Measurements from ENCODE around the gene LSR. TPM values are rescaled to one million over a fixed set of nuclear protein-coding genes. Genes with fewer than 3 reads are reported as not detected.
"Not testable (repeated sequence)": the region's sequence is repeated elsewhere in the genome, so short reads cannot be mapped to it uniquely, and the experiment has no call there.

Gene LSR
- total RNA-seq, 3 donors from 2014 or later (not counting 1 experiment from before 2014, with no cell fraction given): 3.4 to 6.9 (median 6.7) TPM

GRCh38 chr19:35285095-35285449, 36.3 kb downstream of the LSR start:
- H3K36me3 ChIP-seq (ENCODE audit: control insufficient read depth, insufficient read depth, low read length): no peaks in the 10 kb centered on the region
- H3K36me3 Mint-ChIP-seq: no peaks in the 10 kb centered on the region

GRCh38 chr19:35285465-35285864, 36.7 kb downstream of the LSR start:
- H3K27me3 ChIP-seq (ENCODE audit: control insufficient read depth, insufficient read depth, low read length); intact Hi-C loops (cut with micrococcal nuclease): not testable (repeated sequence)

More at GRCh38 chr19:35285095-35285449, 36.3 kb downstream of the LSR start:
- no peak for ATAC-seq
- H3K27ac Mint-ChIP-seq: no peak overlapping the region
- H3K4me1 Mint-ChIP-seq: no peaks in the 10 kb centered on the region
- H3K4me3 Mint-ChIP-seq: no peak overlapping the region
- H3K4me1 ChIP-seq (ENCODE audit: control insufficient read depth, insufficient read depth, low read length): peaks cover 10% of the 10 kb centered on the region
- no peak for DNase-seq
- peaks cover 8 to 24% of the 10 kb centered on the region in 2 donors for H3K27me3 Mint-ChIP-seq (ENCODE audit: low read depth in 2 of 2)
- H3K4me3 ChIP-seq (ENCODE audit: low read length): no peak overlapping the region
- TF ChIP-seq CTCF (IDR thresholded peaks at IDR 0.05): no peak
- H3K9me3 ChIP-seq (ENCODE audit: control insufficient read depth, insufficient read depth, low read length): no peaks in the 10 kb centered on the region
- intact Hi-C loops (cut with micrococcal nuclease): no loop called here
- no peaks in the 10 kb centered on the region for H3K9me3 Mint-ChIP-seq
- no peaks in the 10 kb centered on the region for H3K27me3 ChIP-seq (ENCODE audit: control insufficient read depth, insufficient read depth, low read length)
- no peak overlapping the region for H3K27ac ChIP-seq (ENCODE audit: low read length)
- WGBS (ENCODE audit: insufficient coverage): 56% methylated on average over 1 of the region's 1 CpG

GRCh38 chr19:35286101-35286500, 37.3 kb downstream of the LSR start:
- H3K4me1 ChIP-seq (ENCODE audit: control insufficient read depth, insufficient read depth, low read length); H3K36me3 ChIP-seq (ENCODE audit: control insufficient read depth, insufficient read depth, low read length); H3K36me3 Mint-ChIP-seq; DNase-seq; H3K27me3 ChIP-seq (ENCODE audit: control insufficient read depth, insufficient read depth, low read length); H3K27ac Mint-ChIP-seq; H3K4me3 Mint-ChIP-seq; H3K4me3 ChIP-seq (ENCODE audit: low read length); intact Hi-C loops (cut with micrococcal nuclease); H3K9me3 Mint-ChIP-seq; H3K27ac ChIP-seq (ENCODE audit: low read length); ATAC-seq; H3K9me3 ChIP-seq (ENCODE audit: control insufficient read depth, insufficient read depth, low read length); H3K4me1 Mint-ChIP-seq: not testable (repeated sequence)
- H3K27me3 Mint-ChIP-seq (ENCODE audit: low read depth in 2 of 2): peaks cover 8 to 24% of the 10 kb centered on the region in 2 donors
- WGBS (ENCODE audit: insufficient coverage): 85% methylated on average over 5 of the region's 5 CpGs

More at GRCh38 chr19:35285465-35285864, 36.7 kb downstream of the LSR start:
- not testable (repeated sequence) for DNase-seq; H3K4me1 ChIP-seq (ENCODE audit: control insufficient read depth, insufficient read depth, low read length); H3K4me3 ChIP-seq (ENCODE audit: low read length); H3K9me3 Mint-ChIP-seq; H3K27ac ChIP-seq (ENCODE audit: low read length); H3K27ac Mint-ChIP-seq; H3K36me3 ChIP-seq (ENCODE audit: control insufficient read depth, insufficient read depth, low read length); H3K4me1 Mint-ChIP-seq; H3K36me3 Mint-ChIP-seq; H3K9me3 ChIP-seq (ENCODE audit: control insufficient read depth, insufficient read depth, low read length); ATAC-seq; H3K4me3 Mint-ChIP-seq
- 90% methylated on average over 3 of the region's 3 CpGs for WGBS (ENCODE audit: insufficient coverage)
- peaks cover 8 to 24% of the 10 kb centered on the region in 2 donors for H3K27me3 Mint-ChIP-seq (ENCODE audit: low read depth in 2 of 2)

GRCh38 chr19:35287713-35288112, 38.9 kb downstream of the LSR start:
- H3K9me3 ChIP-seq (ENCODE audit: control insufficient read depth, insufficient read depth, low read length): no peaks in the 10 kb centered on the region
- H3K4me3 ChIP-seq (ENCODE audit: low read length): no peak overlapping the region
- DNase-seq: no peak
- peaks cover 8 to 20% of the 10 kb centered on the region in 2 donors for H3K27me3 Mint-ChIP-seq (ENCODE audit: low read depth in 2 of 2)
- H3K4me1 ChIP-seq (ENCODE audit: control insufficient read depth, insufficient read depth, low read length): peaks cover 1% of the 10 kb centered on the region
- H3K36me3 ChIP-seq (ENCODE audit: control insufficient read depth, insufficient read depth, low read length): no peaks in the 10 kb centered on the region
- ATAC-seq: no peak
- no peaks in the 10 kb centered on the region for H3K4me1 Mint-ChIP-seq
- H3K27me3 ChIP-seq (ENCODE audit: control insufficient read depth, insufficient read depth, low read length): no peaks in the 10 kb centered on the region
- no peaks in the 10 kb centered on the region for H3K36me3 Mint-ChIP-seq
- intact Hi-C loops (cut with micrococcal nuclease): no loop called here
- no peak overlapping the region for H3K27ac ChIP-seq (ENCODE audit: low read length)
- H3K4me3 Mint-ChIP-seq: no peak overlapping the region
- no peak for TF ChIP-seq CTCF (IDR thresholded peaks at IDR 0.05)
- 98% methylated on average over 10 of the region's 10 CpGs for WGBS (ENCODE audit: insufficient coverage)
- H3K27ac Mint-ChIP-seq: no peak overlapping the region
- no peaks in the 10 kb centered on the region for H3K9me3 Mint-ChIP-seq

Data from natural killer cell (primary cell).